Measurements from ENCODE around the gene MUC20.
"Not testable (repeated sequence)": the region's sequence is repeated elsewhere in the genome, so short reads cannot be mapped to it uniquely, and the experiment has no call there.

MUC20 gene

GRCh38 chr3:195770841-195771645 is 50.3 kb downstream of the MUC20 start:
- not testable (repeated sequence) for DNase-seq (ENCODE audit: low read depth in 2 of 2)

- no peak for DNase-seq (ENCODE audit: low read depth in 2 of 2)
Observed at GRCh38 chr3:195771646-195772300, 51.0 kb downstream of the MUC20 start.

- DNase-seq (ENCODE audit: low read depth in 2 of 2): no peak
Observed at GRCh38 chr3:195773956-195774537, 53.3 kb downstream of the MUC20 start.

DNA sequence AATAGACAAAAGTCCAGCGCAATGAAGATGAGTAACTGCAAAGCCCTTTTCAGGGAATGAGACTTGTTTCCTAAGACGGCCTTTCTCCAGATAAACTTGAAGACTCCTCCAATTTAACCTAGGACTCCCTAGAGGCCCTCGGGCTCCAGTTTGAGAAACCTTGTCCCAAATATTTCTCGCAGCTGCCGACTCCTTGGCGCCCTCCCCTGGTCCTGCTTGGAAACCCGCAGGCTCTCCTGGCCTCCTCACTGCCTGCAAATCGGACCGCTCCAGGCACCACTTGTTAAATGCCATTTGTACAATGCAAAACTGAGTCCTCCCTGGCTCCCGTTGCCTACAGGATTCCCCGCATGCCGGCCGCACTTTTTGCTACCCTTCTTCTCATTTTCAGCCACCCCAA is 54.1 kb downstream of the MUC20 start:
- no peak for DNase-seq (ENCODE audit: low read depth in 2 of 2)

- DNase-seq (ENCODE audit: low read depth in 2 of 2): no peak
Observed at GRCh38 chr3:195777975-195778374, 57.2 kb downstream of the MUC20 start.

DNA sequence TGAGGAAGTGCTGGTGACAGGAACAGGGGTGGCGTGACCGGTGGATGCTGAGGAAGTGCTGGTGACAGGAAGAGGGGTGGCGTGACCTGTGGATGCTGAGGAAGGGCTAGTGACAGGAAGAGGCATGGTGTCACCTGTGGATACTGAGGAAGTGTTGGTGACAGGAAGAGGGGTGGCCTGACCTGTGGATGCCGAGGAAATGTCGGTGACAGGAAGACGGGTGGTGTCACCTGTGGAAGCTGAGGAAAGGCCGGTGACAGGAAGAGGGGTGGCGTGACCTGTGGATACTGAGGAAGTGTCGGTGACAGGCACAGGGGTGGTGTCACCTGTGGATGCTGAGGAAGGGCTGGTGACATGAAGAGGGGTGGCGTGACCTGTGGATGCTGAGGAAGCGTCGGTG is 60.5 kb downstream of the MUC20 start:
- DNase-seq (ENCODE audit: low read depth in 2 of 2): not testable (repeated sequence)
